ENCODE data around the gene NTN1. TPM values are rescaled to one million over a fixed set of nuclear protein-coding genes. Genes with fewer than 3 reads are reported as not detected.

NTN1 gene
- total RNA-seq, 1 experiment from 2014 or later, result 1.2 TPM

- Histone ChIP-seq H4K20me1 (ENCODE audit: control insufficient read depth, insufficient read depth, insufficient read length) (no peaks in the 10 kb centered on the region), H3K56ac (ENCODE audit: insufficient read length, low read depth, low read length) (no peak overlapping the region), H3K9me3 (ENCODE audit: control insufficient read depth, low read depth, low read length) (no peaks in the 10 kb centered on the region), H2BK120ac (ENCODE audit: low read depth, low read length, poor library complexity, severe bottlenecking) (no peak overlapping the region), H4K8ac (replicated peaks; ENCODE audit: insufficient read length, low read depth, low read length) (no peak overlapping the region), H3K4me1 (ENCODE audit: insufficient read depth, low read length) (peaks cover 11% of the 10 kb centered on the region; the same call in 1 of the 2 replicates), H3K79me2 (ENCODE audit: insufficient read depth, low read length) (no peaks in the 10 kb centered on the region), H2BK15ac (ENCODE audit: low read depth, low read length) (no peak overlapping the region), H3K14ac (ENCODE audit: insufficient read depth, low read length) (no peak overlapping the region), H3T11ph (ENCODE audit: low read length) (no peak overlapping the region), H3K4me2 (ENCODE audit: insufficient read depth, insufficient read length, low read length) (no peak overlapping the region), H2AFZ (ENCODE audit: low read length) (no peak overlapping the region), H3K79me1 (ENCODE audit: insufficient read depth, low read depth, low read length, poor library complexity, severe bottlenecking) (no peaks in the 10 kb centered on the region), H2BK5ac (ENCODE audit: insufficient read length, low read length) (no peak overlapping the region), H3K4ac (ENCODE audit: low read depth, low read length) (no peak overlapping the region), H3K23me2 (ENCODE audit: insufficient read length, low read depth, low read length, poor library complexity, severe bottlenecking) (no peaks in the 10 kb centered on the region), H2BK12ac (ENCODE audit: insufficient read length, low read depth, low read length) (peak overlapping the region; percentile 51), H4K5ac (ENCODE audit: insufficient read length, low read depth, low read length) (no peak overlapping the region), H3K23ac (ENCODE audit: insufficient read length, low read depth, low read length) (no peak overlapping the region), H3K9ac (ENCODE audit: extremely low read depth, insufficient read length, low read length) (no peak overlapping the region), H3K27ac (ENCODE audit: insufficient read length, low read depth, low read length) (no peak overlapping the region), H3K27me3 (ENCODE audit: insufficient read depth, low read length) (no peaks in the 10 kb centered on the region), H4K91ac (ENCODE audit: insufficient read length, low read depth, low read length) (no peak overlapping the region), H3K18ac (ENCODE audit: insufficient read length, low read depth, low read length) (no peak overlapping the region), H2BK20ac (ENCODE audit: low read depth, low read length, poor library complexity, severe bottlenecking) (no peak overlapping the region), H2AK5ac (ENCODE audit: insufficient read length, low read length) (no peak overlapping the region)
- no CpG with 5 or more reads among the region's 2 CpGs for WGBS (ENCODE audit: extremely low coverage, insufficient read length, low lambda C conversion rate)
- Mint-ChIP-seq H3K4me1 (peaks cover 37 to 43% of the 10 kb centered on the region in 2 experiments), H3K27me3 (ENCODE audit: low read depth) (no peaks in the 10 kb centered on the region), H3K4me3 (no peak overlapping the region), H3K36me3 (ENCODE audit: insufficient read depth in 1 of 3, low read depth in 3 of 3) (no peaks in the 10 kb centered on the region), H3K27ac (peak overlapping the region; percentile 13 to 85 (median 13); a peak in 4 of 7 replicates), H3K9me3 (no peaks in the 10 kb centered on the region)
- no peak for TF ChIP-seq CTCF (conservative IDR thresholded peaks at IDR 0.05)
- no peak for DNase-seq
Observed at GRCh38 chr17:9287306-9287705, 266.0 kb downstream of the NTN1 start.
